ENCODE data around the gene GRIA2.

GRIA2 gene

DNA sequence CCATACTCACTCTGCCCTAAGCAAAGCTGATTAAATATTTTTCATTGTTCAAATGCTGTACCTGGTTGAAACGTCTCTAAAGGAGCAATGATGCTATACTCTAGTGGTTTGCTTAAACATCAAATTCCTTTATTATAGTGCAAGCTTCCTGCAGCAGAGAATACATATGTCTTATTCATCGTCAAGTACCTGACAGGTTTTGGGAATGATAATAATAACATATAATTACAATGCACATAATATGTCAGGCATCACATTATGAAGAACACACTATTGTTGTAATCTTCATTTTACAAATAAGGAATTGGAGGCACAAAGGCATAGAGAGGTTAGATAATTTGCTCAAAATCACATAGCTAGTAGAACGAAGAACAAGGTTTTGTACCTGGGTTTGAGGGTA, 151.6 kb downstream of the GRIA2 start:
- no peak for DNase-seq (ENCODE audit: low read depth in 2 of 3, low spot score in 1 of 3)

DNA sequence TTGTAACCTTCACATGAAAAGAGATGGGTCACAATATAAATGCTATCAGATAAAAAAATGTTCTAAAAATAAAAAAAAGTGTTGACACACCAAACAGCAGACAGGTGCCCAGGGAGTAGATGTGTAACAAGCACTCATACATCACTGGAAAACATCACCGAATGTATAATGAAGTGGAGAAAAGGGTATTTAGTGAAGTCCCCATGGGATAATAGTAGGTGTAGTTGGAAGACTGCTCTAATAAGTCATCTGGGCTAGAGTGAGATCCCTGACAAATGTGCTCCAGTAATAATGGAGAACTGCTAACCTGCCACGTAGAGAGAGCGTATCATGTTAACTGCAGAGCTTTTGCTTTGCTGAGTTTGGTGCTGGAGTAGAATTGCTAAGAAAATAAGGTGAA, 152.0 kb downstream of the GRIA2 start:
- DNase-seq (ENCODE audit: low read depth in 2 of 3, low spot score in 1 of 3): no peak

DNA sequence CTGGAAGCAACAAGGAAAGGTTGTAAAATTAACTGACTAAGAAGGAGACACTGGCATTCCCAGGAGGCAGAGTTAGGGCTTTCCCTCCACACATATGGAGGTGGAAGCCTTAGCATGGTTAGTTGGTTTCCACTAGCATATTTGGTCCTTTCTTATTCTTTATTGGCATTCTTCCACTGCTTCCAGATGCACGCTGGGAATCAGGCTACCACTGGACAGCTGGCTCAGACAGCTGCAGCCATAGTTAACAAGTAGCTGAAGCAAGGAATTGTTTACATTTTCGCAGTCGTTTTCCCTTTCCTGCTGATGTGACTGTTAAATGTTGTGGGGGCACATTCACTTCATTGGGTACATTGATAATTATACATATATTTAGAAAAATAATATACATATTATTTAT, 169.2 kb downstream of the GRIA2 start:
- no peak for DNase-seq (ENCODE audit: low read depth in 2 of 3, low spot score in 1 of 3)

DNA sequence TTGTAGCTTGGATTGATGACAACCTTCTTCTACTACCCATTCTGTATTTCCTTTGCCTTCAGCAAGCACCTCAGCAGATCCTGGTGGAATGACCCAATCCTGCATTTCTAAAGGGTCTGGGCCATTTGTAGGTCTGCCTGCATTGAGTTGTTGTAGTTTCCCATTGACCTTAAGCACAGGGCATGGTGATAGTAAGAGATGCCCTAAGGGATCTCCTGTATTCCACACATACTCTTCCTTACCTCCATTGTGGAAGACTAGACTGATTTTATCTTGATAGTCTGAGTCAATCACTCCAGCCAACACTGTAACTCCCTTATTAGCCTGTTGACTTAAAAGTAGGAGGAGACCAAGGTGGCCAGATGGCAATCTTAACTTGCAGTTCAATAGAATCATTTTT, 184.5 kb downstream of the GRIA2 start:
- no peak for DNase-seq (ENCODE audit: low read depth in 2 of 3, low spot score in 1 of 3)
